ENCODE measurements around the gene SMIM5.
A peak's percentile ranks its signal among the peaks of the same experiment; 100 is the strongest.

SMIM5 gene

GRCh38 chr17:75624021-75624420 is 9.2 kb upstream of the SMIM5 start:
- Histone ChIP-seq H3K79me2 (ENCODE audit: low read length) (no peaks in the 10 kb centered on the region), H3K36me3 (replicated peaks; ENCODE audit: low read depth, low read length) (peaks cover 3% of the 10 kb centered on the region), H3K9ac (ENCODE audit: low read length) (no peak overlapping the region), H2AFZ (ENCODE audit: low read depth, low read length) (no peak overlapping the region), H3K27ac (ENCODE audit: low read length) (no peak overlapping the region), H3K4me1 (ENCODE audit: low read length) (no peaks in the 10 kb centered on the region), H3K9me3 (ENCODE audit: insufficient read depth, low read length) (no peaks in the 10 kb centered on the region), H3K27me3 (ENCODE audit: low read depth, low read length) (no peaks in the 10 kb centered on the region), H3K4me3 (ENCODE audit: low read length) (no peak overlapping the region), H3K4me2 (ENCODE audit: low read length) (no peak overlapping the region), H4K20me1 (ENCODE audit: insufficient read depth, low read length) (no peaks in the 10 kb centered on the region)
- TF ChIP-seq CTCF (IDR thresholded peaks at IDR 0.05; ENCODE audit: low read depth, low read length) (no peak), EZH2phosphoT487 (IDR thresholded peaks at IDR 0.05; ENCODE audit: low read depth) (no peak)

GRCh38 chr17:75624714-75625345 is 8.4 kb upstream of the SMIM5 start:
- Histone ChIP-seq H3K79me2 (ENCODE audit: low read length) (no peaks in the 10 kb centered on the region), H4K20me1 (ENCODE audit: insufficient read depth, low read length) (no peaks in the 10 kb centered on the region), H2AFZ (ENCODE audit: low read depth, low read length) (no peak overlapping the region), H3K27me3 (ENCODE audit: low read depth, low read length) (no peaks in the 10 kb centered on the region), H3K27ac (ENCODE audit: low read length) (no peak overlapping the region), H3K4me1 (ENCODE audit: low read length) (no peaks in the 10 kb centered on the region), H3K4me3 (ENCODE audit: low read length) (no peak overlapping the region), H3K4me2 (ENCODE audit: low read length) (no peak overlapping the region), H3K9me3 (ENCODE audit: insufficient read depth, low read length) (no peaks in the 10 kb centered on the region), H3K36me3 (replicated peaks; ENCODE audit: low read depth, low read length) (peaks cover 3% of the 10 kb centered on the region), H3K9ac (ENCODE audit: low read length) (no peak overlapping the region)
- no peak for TF ChIP-seq EZH2phosphoT487 (IDR thresholded peaks at IDR 0.05; ENCODE audit: low read depth)
- no peak for TF ChIP-seq CTCF (IDR thresholded peaks at IDR 0.05; ENCODE audit: low read depth, low read length)

GRCh38 chr17:75625813-75626486 is 7.3 kb upstream of the SMIM5 start:
- Histone ChIP-seq H4K20me1 (ENCODE audit: insufficient read depth, low read length) (no peaks in the 10 kb centered on the region), H3K36me3 (replicated peaks; ENCODE audit: low read depth, low read length) (peaks cover 3% of the 10 kb centered on the region), H3K27me3 (ENCODE audit: low read depth, low read length) (no peaks in the 10 kb centered on the region), H3K4me2 (ENCODE audit: low read length) (no peak overlapping the region), H3K9me3 (ENCODE audit: insufficient read depth, low read length) (no peaks in the 10 kb centered on the region), H2AFZ (ENCODE audit: low read depth, low read length) (no peak overlapping the region), H3K4me1 (ENCODE audit: low read length) (no peaks in the 10 kb centered on the region), H3K27ac (ENCODE audit: low read length) (no peak overlapping the region), H3K79me2 (ENCODE audit: low read length) (no peaks in the 10 kb centered on the region), H3K4me3 (ENCODE audit: low read length) (no peak overlapping the region), H3K9ac (ENCODE audit: low read length) (no peak overlapping the region)
- TF ChIP-seq CTCF (IDR thresholded peaks at IDR 0.05; ENCODE audit: low read depth, low read length) (peak; percentile 62), EZH2phosphoT487 (IDR thresholded peaks at IDR 0.05; ENCODE audit: low read depth) (no peak)

GRCh38 chr17:75626496-75627038 is 6.7 kb upstream of the SMIM5 start:
- H3K27ac ChIP-seq (ENCODE audit: low read length) = no peak overlapping the region
- H4K20me1 ChIP-seq (ENCODE audit: insufficient read depth, low read length) = no peaks in the 10 kb centered on the region
- H3K4me3 ChIP-seq (ENCODE audit: low read length) = no peak overlapping the region
- H3K9me3 ChIP-seq (ENCODE audit: insufficient read depth, low read length) = no peaks in the 10 kb centered on the region
- H3K4me2 ChIP-seq (ENCODE audit: low read length) = no peak overlapping the region
- H2AFZ ChIP-seq (ENCODE audit: low read depth, low read length) = no peak overlapping the region
- H3K27me3 ChIP-seq (ENCODE audit: low read depth, low read length) = no peaks in the 10 kb centered on the region
- H3K9ac ChIP-seq (ENCODE audit: low read length) = no peak overlapping the region
- peaks cover 3% of the 10 kb centered on the region for H3K36me3 ChIP-seq (replicated peaks; ENCODE audit: low read depth, low read length)
- no peak for TF ChIP-seq CTCF (IDR thresholded peaks at IDR 0.05; ENCODE audit: low read depth, low read length)
- TF ChIP-seq EZH2phosphoT487 (IDR thresholded peaks at IDR 0.05; ENCODE audit: low read depth) = no peak
- H3K4me1 ChIP-seq (ENCODE audit: low read length) = no peaks in the 10 kb centered on the region
- H3K79me2 ChIP-seq (ENCODE audit: low read length) = no peaks in the 10 kb centered on the region
